IMR-90 (cell line): ENCODE results near the gene PRKCA. TPM values are rescaled to one million over a fixed set of nuclear protein-coding genes. Genes with fewer than 3 reads are reported as not detected.

Experiments used
- ATAC-seq: fragments of 200-7000 bp; cut with Tn5 transposase; 2 replicates; pipeline ENCODE4 v1.9.1; 2020; ENCODE audit warnings: low read depth, mild to moderate bottlenecking, moderate library complexity
- BruUV-seq: library from RNA; stranded (reverse); fragments of 400-500 nt; replicated peaks from 2 replicates; lab custom pipeline; 2021; lab: Mats Ljungman, UMichigan
- CTCF ChIA-PET: fragments of 300-600 bp; formaldehyde crosslinking; extraction: SDS; loops from one replicate; lab custom pipeline; 2021; ENCODE audit warnings: antibody characterized with exemption; lab: Yijun Ruan, JAX
- POLR2A ChIA-PET: fragments of 300-600 bp; sonication (Branson Sonifier 250); formaldehyde crosslinking; loops from one replicate; lab custom pipeline; 2022; ENCODE audit warnings: antibody characterized with exemption; ENCODE audit not compliant: unreplicated experiment; lab: Charles Lee
- DNase-seq: peaks from one replicate; pipeline ENCODE4 v3.0.0; 2013
- H2AFZ ChIP-seq: replicated peaks from 2 replicates; pipeline ENCODE3; 2013; ENCODE audit warnings: low read length, mild to moderate bottlenecking; ENCODE audit not compliant: poor library complexity
- H2AK5ac ChIP-seq: 2 replicates; pipeline ENCODE4 v1.6.1; 2013; ENCODE audit warnings: low read depth, low read length, inconsistent platforms
- H2AK9ac ChIP-seq: replicated peaks from 2 replicates; pipeline ENCODE3; 2013; ENCODE audit warnings: mild to moderate bottlenecking, low read depth, low read length, moderate library complexity; ENCODE audit not compliant: poor library complexity
- H2BK120ac ChIP-seq: 2 replicates; pipeline ENCODE4 v1.6.1; 2013; ENCODE audit warnings: low read depth, low read length, inconsistent platforms
- H2BK15ac ChIP-seq: 3 replicates; pipeline ENCODE4 v1.6.1; 2013; ENCODE audit warnings: low read depth, low read length, inconsistent platforms
- H2BK20ac ChIP-seq: 2 replicates; pipeline ENCODE4 v1.6.1; 2013; ENCODE audit warnings: low read depth, mild to moderate bottlenecking, inconsistent platforms, low read length, moderate library complexity
- H2BK5ac ChIP-seq: 2 replicates; pipeline ENCODE4 v1.6.1; 2013; ENCODE audit warnings: mild to moderate bottlenecking, low read depth, low read length, inconsistent platforms; ENCODE audit not compliant: poor library complexity, severe bottlenecking
- H3K14ac ChIP-seq: replicated peaks from 2 replicates; pipeline ENCODE4 v1.6.1; 2013; ENCODE audit warnings: low read depth, low read length, inconsistent platforms
- H3K18ac ChIP-seq: 2 replicates; pipeline ENCODE4 v1.6.1; 2013; ENCODE audit warnings: low read depth, low read length, control low read depth
- H3K23ac ChIP-seq: 2 replicates; pipeline ENCODE4 v1.6.1; 2013; ENCODE audit warnings: low read depth, low read length, inconsistent platforms
- H3K27ac ChIP-seq: 2 replicates; pipeline ENCODE4 v1.5.1; 2013; ENCODE audit warnings: mild to moderate bottlenecking, control low read depth, low read length; ENCODE audit not compliant: insufficient read depth
- H3K27me3 ChIP-seq: 2 replicates; pipeline ENCODE4 v1.6.1; 2013; ENCODE audit warnings: low read length; ENCODE audit not compliant: control insufficient read depth, insufficient read depth
- H3K36me3 ChIP-seq: 2 replicates; pipeline ENCODE4 v1.6.1; 2013; ENCODE audit warnings: low read length, mixed read lengths; ENCODE audit not compliant: control insufficient read depth, insufficient read depth
- H3K4ac ChIP-seq: 2 replicates; pipeline ENCODE4 v1.6.1; 2013; ENCODE audit warnings: low read depth, low read length, inconsistent platforms
- H3K4me1 ChIP-seq: 2 replicates; pipeline ENCODE4 v1.6.1; 2013; ENCODE audit warnings: low read length, mixed read lengths; ENCODE audit not compliant: control insufficient read depth, insufficient read depth
- H3K4me2 ChIP-seq: 2 replicates; pipeline ENCODE4 v1.6.1; 2013; ENCODE audit warnings: low read depth, mild to moderate bottlenecking, control low read depth, low read length, moderate library complexity
- H3K4me3 ChIP-seq: 2 replicates; pipeline ENCODE4 v1.5.1; 2013; ENCODE audit warnings: low read depth, mild to moderate bottlenecking, control low read depth, low read length, moderate library complexity; ENCODE audit not compliant: insufficient read depth
- H3K56ac ChIP-seq: 2 replicates; pipeline ENCODE4 v1.6.1; 2013; ENCODE audit warnings: low read length, inconsistent platforms; ENCODE audit not compliant: insufficient read depth; ENCODE audit errors: extremely low read depth
- H3K79me1 ChIP-seq, 2 experiments: 2 replicates each; pipeline ENCODE4 v1.6.1; 2013; ENCODE audit warnings: low read length in 2 of 2, inconsistent platforms in 1 of 2, low read depth in 1 of 2
- H3K9ac ChIP-seq: 2 replicates; pipeline ENCODE4 v1.6.1; 2013; ENCODE audit warnings: low read depth, low read length, control low read depth
- H3K9me1 ChIP-seq: 2 replicates; pipeline ENCODE4 v1.6.1; 2013; ENCODE audit warnings: low read length, inconsistent platforms; ENCODE audit not compliant: insufficient read depth
- H3K9me3 ChIP-seq: 2 replicates; pipeline ENCODE4 v1.6.1; 2013; ENCODE audit warnings: low read length; ENCODE audit not compliant: control insufficient read depth, insufficient read depth
- H4K20me1 ChIP-seq: 2 replicates; pipeline ENCODE4 v1.6.1; 2013; ENCODE audit warnings: low read length, inconsistent platforms; ENCODE audit not compliant: insufficient read depth
- H4K5ac ChIP-seq: 2 replicates; pipeline ENCODE4 v1.6.1; 2013; ENCODE audit warnings: mild to moderate bottlenecking, low read depth, low read length, control low read depth
- H4K8ac ChIP-seq, 2 experiments: 2 replicates each; pipeline ENCODE4 v1.6.1; 2013; ENCODE audit warnings: low read depth in 2 of 2, low read length in 2 of 2, control low read depth in 1 of 2, inconsistent platforms in 1 of 2
- H4K91ac ChIP-seq: 2 replicates; pipeline ENCODE4 v1.6.1; 2013; ENCODE audit warnings: low read depth, low read length, inconsistent platforms; ENCODE audit not compliant: insufficient read depth
- BHLHE40 ChIP-seq: fragments of 150-350 bp; IDR thresholded peaks from 2 replicates; pipeline ENCODE4 v1.6.1; 2016; ENCODE audit warnings: mild to moderate bottlenecking, low read depth, low read length
- CEBPB ChIP-seq: IDR thresholded peaks from 2 replicates; pipeline ENCODE4 v1.6.1; 2012; ENCODE audit warnings: low read depth, low read length, improper control_type of control experiment
- CHD1 ChIP-seq: IDR thresholded peaks from 2 replicates; pipeline ENCODE4 v1.6.1; 2012; ENCODE audit warnings: low read depth, low read length, improper control_type of control experiment
- FOS ChIP-seq: fragments of 150-350 bp; IDR thresholded peaks from 2 replicates; pipeline ENCODE4 v1.6.1; 2016; ENCODE audit warnings: low read depth, low read length
- MAZ ChIP-seq: IDR thresholded peaks from 2 replicates; pipeline ENCODE4 v1.6.1; 2012; ENCODE audit warnings: low read depth, mild to moderate bottlenecking, low read length, improper control_type of control experiment, moderate library complexity, borderline replicate concordance
- MXI1 ChIP-seq: IDR thresholded peaks from 2 replicates; pipeline ENCODE4 v1.6.1; 2012; ENCODE audit warnings: low read depth, mild to moderate bottlenecking, low read length, moderate library complexity, borderline replicate concordance
- NFE2L2 ChIP-seq: fragments of 150-350 bp; IDR thresholded peaks from 2 replicates; pipeline ENCODE4 v1.6.1; 2016; ENCODE audit warnings: low read depth, mild to moderate bottlenecking, low read length
- POLR2A ChIP-seq: IDR thresholded peaks from 2 replicates; pipeline ENCODE4 v1.6.1; 2012; ENCODE audit warnings: mild to moderate bottlenecking, low read depth, low read length
- RAD21 ChIP-seq: IDR thresholded peaks from 2 replicates; pipeline ENCODE4 v1.6.1; 2012; ENCODE audit warnings: low read length, improper control_type of control experiment
- RCOR1 ChIP-seq: IDR thresholded peaks from 2 replicates; pipeline ENCODE4 v1.6.1; 2012; ENCODE audit warnings: mild to moderate bottlenecking, low read length, improper control_type of control experiment; ENCODE audit not compliant: insufficient replicate concordance
- WGBS, 2 experiments: methylation state at CpG; one replicate each; pipeline versions ENCODE4 v1.1.5 to v1.1.7; 2013; ENCODE audit warnings: missing lambda C conversion rate in 2 of 2; ENCODE audit not compliant: insufficient read length in 1 of 2; ENCODE audit errors: extremely low coverage in 2 of 2; 5-methylcytosine and 5-hydroxymethylcytosine counted together
- dilution Hi-C: fragments of 300-500 bp; cut with HindIII; formaldehyde crosslinking; loops from one replicate; pipeline ENCODE4 v1.14.3; 2018; ENCODE audit warnings: low sequenced_read_pairs; ENCODE audit not compliant: unreplicated experiment
- in situ Hi-C: fragments of 300-500 bp; cut with MboI; formaldehyde crosslinking; loops from 3 replicates; pipeline ENCODE4 v1.14.3; 2019; ENCODE audit warnings: low sequenced_read_pairs, inconsistent platforms, mixed read lengths
- intact Hi-C: fragments of 100-400 bp; cut with micrococcal nuclease; formaldehyde crosslinking; loops from 2 replicates; pipeline ENCODE4 v1.10.0; 2022
- polyA plus RNA-seq, 3 experiments: library from polyadenylated mRNA; depleted of rRNA; stranded (reverse); fragments of >200 nt; gene quantifications; 2 replicates each; pipeline ENCODE4 v1.2.3, GENCODE V29; 2012; ENCODE audit warnings: low replicate concordance in 1 of 3
- total RNA-seq: library from RNA; depleted of rRNA; stranded (reverse); fragments of >200 nt; gene quantifications from 2 replicates; pipeline ENCODE4 v1.2.3, GENCODE V29; 2012
- TF ChIP-seq, protein P1 (sequence below): conservative IDR thresholded peaks from 2 replicates; pipeline ENCODE4 v1.5.1; 2012; ENCODE audit warnings: mild to moderate bottlenecking, low read depth, low read length, improper control_type of control experiment
- TF ChIP-seq, protein P2 (sequence below): fragments of 150-350 bp; IDR thresholded peaks from 2 replicates; pipeline ENCODE4 v1.6.1; 2016; ENCODE audit warnings: low read depth, mild to moderate bottlenecking, low read length, moderate library complexity, borderline replicate concordance
- TF ChIP-seq, protein P3 (sequence below): fragments of 150-350 bp; IDR thresholded peaks from 2 replicates; pipeline ENCODE4 v1.6.1; 2017; ENCODE audit warnings: mild to moderate bottlenecking, antibody characterized with exemption, low read length, low read depth

PRKCA gene
- total and polyA plus RNA-seq, 2 of the 4 experiments (the other 2 are of a cell fraction) = 31.0 to 46.0 TPM

DNA sequence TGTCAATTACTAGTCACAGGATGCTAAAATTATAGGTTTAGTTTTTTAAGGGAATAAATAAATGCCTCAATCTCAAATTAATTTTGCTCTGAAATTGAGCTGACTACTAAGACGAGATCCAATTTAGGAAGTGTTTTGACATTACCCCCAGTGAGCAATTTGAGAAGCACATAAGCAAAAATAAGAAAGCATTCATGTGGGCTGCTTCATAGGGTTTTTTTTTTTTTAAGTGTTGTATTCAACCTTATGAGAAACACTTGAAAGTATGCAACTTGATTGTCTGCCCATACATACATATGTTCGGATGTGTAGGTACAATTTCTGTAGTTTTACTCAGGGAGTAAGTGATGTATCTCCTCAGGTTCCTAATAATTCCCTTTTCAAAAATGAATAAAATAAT lies 77.6 kb downstream of the PRKCA start:
- no CpG with 5 or more reads among the region's 2 CpGs for WGBS, 2 experiments
- intact Hi-C loops = no loop called here

More for the DNA sequence above, 77.6 kb downstream of the PRKCA start:
- no peak overlapping the region for H3K23ac ChIP-seq
- H3K14ac ChIP-seq = no peak overlapping the region
- no peak for ATAC-seq
- TF ChIP-seq RCOR1 = no peak
- TF ChIP-seq, protein P1, sequence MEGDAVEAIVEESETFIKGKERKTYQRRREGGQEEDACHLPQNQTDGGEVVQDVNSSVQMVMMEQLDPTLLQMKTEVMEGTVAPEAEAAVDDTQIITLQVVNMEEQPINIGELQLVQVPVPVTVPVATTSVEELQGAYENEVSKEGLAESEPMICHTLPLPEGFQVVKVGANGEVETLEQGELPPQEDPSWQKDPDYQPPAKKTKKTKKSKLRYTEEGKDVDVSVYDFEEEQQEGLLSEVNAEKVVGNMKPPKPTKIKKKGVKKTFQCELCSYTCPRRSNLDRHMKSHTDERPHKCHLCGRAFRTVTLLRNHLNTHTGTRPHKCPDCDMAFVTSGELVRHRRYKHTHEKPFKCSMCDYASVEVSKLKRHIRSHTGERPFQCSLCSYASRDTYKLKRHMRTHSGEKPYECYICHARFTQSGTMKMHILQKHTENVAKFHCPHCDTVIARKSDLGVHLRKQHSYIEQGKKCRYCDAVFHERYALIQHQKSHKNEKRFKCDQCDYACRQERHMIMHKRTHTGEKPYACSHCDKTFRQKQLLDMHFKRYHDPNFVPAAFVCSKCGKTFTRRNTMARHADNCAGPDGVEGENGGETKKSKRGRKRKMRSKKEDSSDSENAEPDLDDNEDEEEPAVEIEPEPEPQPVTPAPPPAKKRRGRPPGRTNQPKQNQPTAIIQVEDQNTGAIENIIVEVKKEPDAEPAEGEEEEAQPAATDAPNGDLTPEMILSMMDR = no peak
- TF ChIP-seq, protein P2, sequence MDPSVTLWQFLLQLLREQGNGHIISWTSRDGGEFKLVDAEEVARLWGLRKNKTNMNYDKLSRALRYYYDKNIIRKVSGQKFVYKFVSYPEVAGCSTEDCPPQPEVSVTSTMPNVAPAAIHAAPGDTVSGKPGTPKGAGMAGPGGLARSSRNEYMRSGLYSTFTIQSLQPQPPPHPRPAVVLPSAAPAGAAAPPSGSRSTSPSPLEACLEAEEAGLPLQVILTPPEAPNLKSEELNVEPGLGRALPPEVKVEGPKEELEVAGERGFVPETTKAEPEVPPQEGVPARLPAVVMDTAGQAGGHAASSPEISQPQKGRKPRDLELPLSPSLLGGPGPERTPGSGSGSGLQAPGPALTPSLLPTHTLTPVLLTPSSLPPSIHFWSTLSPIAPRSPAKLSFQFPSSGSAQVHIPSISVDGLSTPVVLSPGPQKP = no peak
- TF ChIP-seq CHD1 = no peak
- no peak for TF ChIP-seq RAD21
- TF ChIP-seq, protein P3, sequence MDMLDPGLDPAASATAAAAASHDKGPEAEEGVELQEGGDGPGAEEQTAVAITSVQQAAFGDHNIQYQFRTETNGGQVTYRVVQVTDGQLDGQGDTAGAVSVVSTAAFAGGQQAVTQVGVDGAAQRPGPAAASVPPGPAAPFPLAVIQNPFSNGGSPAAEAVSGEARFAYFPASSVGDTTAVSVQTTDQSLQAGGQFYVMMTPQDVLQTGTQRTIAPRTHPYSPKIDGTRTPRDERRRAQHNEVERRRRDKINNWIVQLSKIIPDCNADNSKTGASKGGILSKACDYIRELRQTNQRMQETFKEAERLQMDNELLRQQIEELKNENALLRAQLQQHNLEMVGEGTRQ = no peak
- TF ChIP-seq MXI1 = no peak
- no peak for TF ChIP-seq MAZ
- no peak for TF ChIP-seq NFE2L2
- TF ChIP-seq CEBPB = no peak
- TF ChIP-seq BHLHE40 = no peak
- TF ChIP-seq FOS = no peak
- no peak for TF ChIP-seq POLR2A
- H3K79me1 ChIP-seq = peaks cover 33 to 76% of the 10 kb centered on the region in 2 experiments
- H2BK120ac ChIP-seq = no peak overlapping the region
- H2AK5ac ChIP-seq = no peak overlapping the region
- peak; percentile 22 for DNase-seq
- no peak overlapping the region for H4K5ac ChIP-seq
- BruUV-seq = no TSS peak
- no peak overlapping the region for H3K18ac ChIP-seq
- no peak overlapping the region for H2AK9ac ChIP-seq
- in situ Hi-C loops = no loop called here
- H3K4me3 ChIP-seq = no peak overlapping the region
- H3K9me3 ChIP-seq = no peaks in the 10 kb centered on the region
- no peak overlapping the region for H3K4ac ChIP-seq
- no peak overlapping the region for H3K9ac ChIP-seq
- H2BK20ac ChIP-seq = no peak overlapping the region
- peaks cover 23% of the 10 kb centered on the region; the same call in 1 of the 2 replicates for H3K9me1 ChIP-seq
- H2BK5ac ChIP-seq = no peak overlapping the region
- CTCF ChIA-PET = no interaction called here
- dilution Hi-C loops = no loop called here
- no peak overlapping the region for H3K4me2 ChIP-seq
- no peak overlapping the region for H2AFZ ChIP-seq
- peaks cover 17% of the 10 kb centered on the region for H3K4me1 ChIP-seq
- H3K56ac ChIP-seq = no peak overlapping the region
- H3K27me3 ChIP-seq = no peaks in the 10 kb centered on the region
- H2BK15ac ChIP-seq = no peak overlapping the region
- H3K36me3 ChIP-seq = no peaks in the 10 kb centered on the region
- H4K8ac ChIP-seq = no peak overlapping the region
- no peak overlapping the region for H3K27ac ChIP-seq
- POLR2A ChIA-PET = no interaction called here
- peaks cover 44% of the 10 kb centered on the region for H4K20me1 ChIP-seq
- H4K91ac ChIP-seq = no peak overlapping the region
